Skeletal muscle tissue (tissue), 4 donors: ENCODE data around the gene AACS. TPM values are rescaled to one million over a fixed set of nuclear protein-coding genes. Genes with fewer than 3 reads are reported as not detected.
"Not testable (repeated sequence)": the region's sequence is repeated elsewhere in the genome, so short reads cannot be mapped to it uniquely, and the experiment has no call there.

Experiments
- H3K27ac ChIP-seq: one replicate; pipeline ENCODE4 v1.7.0; 2013; ENCODE audit warnings: mild to moderate bottlenecking, low read depth, low read length, inconsistent platforms
- H3K27me3 ChIP-seq, 3 donors: one replicate each; pipeline ENCODE4 v1.7.0; 2013; ENCODE audit warnings: low read length in 3 of 3; ENCODE audit not compliant: control insufficient read depth in 3 of 3, insufficient read depth in 3 of 3
- H3K36me3 ChIP-seq, 3 donors: one replicate each; pipeline ENCODE4 v1.7.0; 2013; ENCODE audit warnings: low read length in 3 of 3; ENCODE audit not compliant: control insufficient read depth in 3 of 3, insufficient read depth in 3 of 3
- H3K4me1 ChIP-seq, 3 donors: one replicate each; pipeline ENCODE4 v1.7.0; 2013; ENCODE audit warnings: low read length in 3 of 3, mild to moderate bottlenecking in 3 of 3; ENCODE audit not compliant: control insufficient read depth in 3 of 3, insufficient read depth in 3 of 3
- H3K4me3 ChIP-seq, 3 donors: one replicate each; pipeline ENCODE4 v1.7.0; 2013; ENCODE audit warnings: low read length in 3 of 3
- H3K9ac ChIP-seq, 3 donors: one replicate each; pipeline ENCODE4 v1.7.0; 2013; ENCODE audit warnings: low read length in 3 of 3, mild to moderate bottlenecking in 3 of 3, moderate library complexity in 2 of 3, low read depth in 1 of 3
- H3K9me3 ChIP-seq, 3 donors: one replicate each; pipeline ENCODE4 v1.7.0; 2013; ENCODE audit warnings: low read length in 3 of 3; ENCODE audit not compliant: control insufficient read depth in 3 of 3
- total RNA-seq: library from RNA; depleted of rRNA; stranded (reverse); fragments of >200 nt; gene quantifications from one replicate; pipeline ENCODE4 v1.2.3, GENCODE V29; 2014
- donor health status: Osteomylitis.

AACS gene
- total RNA-seq, 1 donor from 2014 or later, result 19.3 TPM

- H3K36me3 ChIP-seq, result peaks cover 0 to 3% (median 0%) of the 10 kb centered on the region in 3 donors
- no peak overlapping the region for H3K4me3 ChIP-seq
- H3K27me3 ChIP-seq, result peaks cover 0 to 6% (median 0%) of the 10 kb centered on the region in 3 donors
- no peak overlapping the region for H3K9ac ChIP-seq
- no peak overlapping the region for H3K27ac ChIP-seq
- H3K9me3 ChIP-seq, result no peaks in the 10 kb centered on the region
- peaks cover 0 to 2% (median 0%) of the 10 kb centered on the region in 3 donors for H3K4me1 ChIP-seq
These were observed 75.3 kb downstream of the AACS start for GRCh38 chr12:125140279-125141209.

GRCh38 chr12:125141210-125141573 is 76.0 kb downstream of the AACS start:
- H3K27me3 ChIP-seq, result peaks cover 0 to 11% (median 0%) of the 10 kb centered on the region in 3 donors
- H3K9me3 ChIP-seq, H3K9ac ChIP-seq, H3K36me3 ChIP-seq, H3K4me3 ChIP-seq, H3K27ac ChIP-seq, H3K4me1 ChIP-seq: not testable (repeated sequence)

GRCh38 chr12:125142601-125143000 is 77.4 kb downstream of the AACS start:
- Histone ChIP-seq H3K4me1 (peaks cover 0 to 2% (median 0%) of the 10 kb centered on the region in 3 donors), H3K9ac (no peak overlapping the region), H3K27me3 (peaks cover 0 to 22% (median 3%) of the 10 kb centered on the region in 3 donors), H3K4me3 (no peak overlapping the region), H3K9me3 (no peaks in the 10 kb centered on the region), H3K27ac (no peak overlapping the region), H3K36me3 (no peaks in the 10 kb centered on the region)

GRCh38 chr12:125143491-125143890 is 78.3 kb downstream of the AACS start:
- no peak overlapping the region for H3K9ac ChIP-seq
- H3K4me3 ChIP-seq, result no peak overlapping the region
- no peaks in the 10 kb centered on the region for H3K36me3 ChIP-seq
- H3K9me3 ChIP-seq, result no peaks in the 10 kb centered on the region
- peaks cover 0 to 2% (median 0%) of the 10 kb centered on the region in 3 donors for H3K4me1 ChIP-seq
- no peak overlapping the region for H3K27ac ChIP-seq
- peaks cover 0 to 22% (median 3%) of the 10 kb centered on the region in 3 donors for H3K27me3 ChIP-seq

GRCh38 chr12:125145196-125145595 is 80.0 kb downstream of the AACS start:
- Histone ChIP-seq H3K9ac (no peak overlapping the region), H3K4me3 (no peak overlapping the region), H3K36me3 (no peaks in the 10 kb centered on the region), H3K9me3 (no peaks in the 10 kb centered on the region), H3K27me3 (peaks cover 0 to 22% (median 3%) of the 10 kb centered on the region in 3 donors), H3K27ac (no peak overlapping the region), H3K4me1 (peaks cover 0 to 2% (median 0%) of the 10 kb centered on the region in 3 donors)

GRCh38 chr12:125148316-125148715 is 83.1 kb downstream of the AACS start:
- Histone ChIP-seq H3K27ac (no peak overlapping the region), H3K27me3 (peaks cover 0 to 22% (median 3%) of the 10 kb centered on the region in 3 donors), H3K4me1 (peaks cover 0 to 2% (median 0%) of the 10 kb centered on the region in 3 donors)

GRCh38 chr12:125149160-125150108 is 84.2 kb downstream of the AACS start:
- peaks cover 0 to 22% (median 3%) of the 10 kb centered on the region in 3 donors for H3K27me3 ChIP-seq
- no peak overlapping the region for H3K4me3 ChIP-seq
- H3K9me3 ChIP-seq, result no peaks in the 10 kb centered on the region
- no peak overlapping the region for H3K9ac ChIP-seq
- no peak overlapping the region for H3K27ac ChIP-seq
- H3K36me3 ChIP-seq, result no peaks in the 10 kb centered on the region
- no peaks in the 10 kb centered on the region for H3K4me1 ChIP-seq

More at GRCh38 chr12:125148316-125148715, 83.1 kb downstream of the AACS start:
- no peaks in the 10 kb centered on the region for H3K36me3 ChIP-seq
- H3K4me3 ChIP-seq, result no peak overlapping the region
- no peak overlapping the region for H3K9ac ChIP-seq
- H3K9me3 ChIP-seq, result no peaks in the 10 kb centered on the region

- Histone ChIP-seq H3K9ac (no peak overlapping the region), H3K27ac (no peak overlapping the region), H3K27me3 (peaks cover 0 to 10% (median 3%) of the 10 kb centered on the region in 3 donors), H3K9me3 (no peaks in the 10 kb centered on the region), H3K36me3 (no peaks in the 10 kb centered on the region), H3K4me1 (peaks cover 0 to 2% (median 0%) of the 10 kb centered on the region in 3 donors), H3K4me3 (no peak overlapping the region)
These were observed 86.0 kb downstream of the AACS start for GRCh38 chr12:125151284-125151683.

- Histone ChIP-seq H3K27ac (no peak overlapping the region), H3K4me3 (no peak overlapping the region), H3K36me3 (no peaks in the 10 kb centered on the region), H3K4me1 (peaks cover 0 to 2% (median 0%) of the 10 kb centered on the region in 3 donors), H3K9ac (no peak overlapping the region), H3K27me3 (no peaks in the 10 kb centered on the region), H3K9me3 (peaks cover 0 to 4% (median 0%) of the 10 kb centered on the region in 3 donors)
These were observed 87.2 kb downstream of the AACS start for GRCh38 chr12:125152463-125152862.
